ENCODE results near the gene SYT17. TPM values are rescaled to one million over a fixed set of nuclear protein-coding genes. Genes with fewer than 3 reads are reported as not detected.

Gene SYT17
- total RNA-seq, 3 donors from 2014 or later (not counting 1 experiment from before 2014, with no cell fraction given) = 0.65 to 1.6 TPM; not detected in 1

GRCh38 chr16:19210280-19210924, 42.4 kb downstream of the SYT17 start:
- no peak overlapping the region for H3K27ac Mint-ChIP-seq
- H3K9me3 Mint-ChIP-seq = no peaks in the 10 kb centered on the region
- H3K36me3 Mint-ChIP-seq = no peaks in the 10 kb centered on the region
- DNase-seq (no peak), ATAC-seq (no peak)
- TF ChIP-seq, protein P1, sequence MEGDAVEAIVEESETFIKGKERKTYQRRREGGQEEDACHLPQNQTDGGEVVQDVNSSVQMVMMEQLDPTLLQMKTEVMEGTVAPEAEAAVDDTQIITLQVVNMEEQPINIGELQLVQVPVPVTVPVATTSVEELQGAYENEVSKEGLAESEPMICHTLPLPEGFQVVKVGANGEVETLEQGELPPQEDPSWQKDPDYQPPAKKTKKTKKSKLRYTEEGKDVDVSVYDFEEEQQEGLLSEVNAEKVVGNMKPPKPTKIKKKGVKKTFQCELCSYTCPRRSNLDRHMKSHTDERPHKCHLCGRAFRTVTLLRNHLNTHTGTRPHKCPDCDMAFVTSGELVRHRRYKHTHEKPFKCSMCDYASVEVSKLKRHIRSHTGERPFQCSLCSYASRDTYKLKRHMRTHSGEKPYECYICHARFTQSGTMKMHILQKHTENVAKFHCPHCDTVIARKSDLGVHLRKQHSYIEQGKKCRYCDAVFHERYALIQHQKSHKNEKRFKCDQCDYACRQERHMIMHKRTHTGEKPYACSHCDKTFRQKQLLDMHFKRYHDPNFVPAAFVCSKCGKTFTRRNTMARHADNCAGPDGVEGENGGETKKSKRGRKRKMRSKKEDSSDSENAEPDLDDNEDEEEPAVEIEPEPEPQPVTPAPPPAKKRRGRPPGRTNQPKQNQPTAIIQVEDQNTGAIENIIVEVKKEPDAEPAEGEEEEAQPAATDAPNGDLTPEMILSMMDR (IDR thresholded peaks at IDR 0.05) = no peak
- peak overlapping the region; percentile 3 for H3K4me3 ChIP-seq (ENCODE audit: low read length)
- intact Hi-C loops (cut with micrococcal nuclease) = no loop called here
- no peaks in the 10 kb centered on the region for H3K9me3 ChIP-seq (ENCODE audit: control insufficient read depth, insufficient read depth, low read length)
- H3K27me3 Mint-ChIP-seq (ENCODE audit: low read depth in 2 of 2) = peaks cover 0 to 2% of the 10 kb centered on the region in 2 donors
- no peaks in the 10 kb centered on the region for H3K36me3 ChIP-seq (ENCODE audit: control insufficient read depth, insufficient read depth, low read length)
- H3K27ac ChIP-seq (ENCODE audit: low read length) = peak overlapping the region; percentile 71
- no peak overlapping the region for H3K4me3 Mint-ChIP-seq
- WGBS (ENCODE audit: insufficient coverage) = 66% methylated on average over 9 of the region's 9 CpGs
- H3K4me1 ChIP-seq (ENCODE audit: control insufficient read depth, insufficient read depth, low read length) = peaks cover 5% of the 10 kb centered on the region
- no peaks in the 10 kb centered on the region for H3K4me1 Mint-ChIP-seq
- H3K27me3 ChIP-seq (ENCODE audit: control insufficient read depth, insufficient read depth, low read length) = no peaks in the 10 kb centered on the region

- H3K4me1 ChIP-seq (ENCODE audit: control insufficient read depth, insufficient read depth, low read length) = peaks cover 5% of the 10 kb centered on the region
- intact Hi-C loops (cut with micrococcal nuclease) = no loop called here
- no peaks in the 10 kb centered on the region for H3K36me3 ChIP-seq (ENCODE audit: control insufficient read depth, insufficient read depth, low read length)
- Mint-ChIP-seq H3K27me3 (ENCODE audit: low read depth in 2 of 2) (peaks cover 0 to under 1% of the 10 kb centered on the region in 2 donors), H3K36me3 (no peaks in the 10 kb centered on the region), H3K4me1 (no peaks in the 10 kb centered on the region), H3K27ac (no peak overlapping the region), H3K4me3 (no peak overlapping the region), H3K9me3 (no peaks in the 10 kb centered on the region)
- H3K9me3 ChIP-seq (ENCODE audit: control insufficient read depth, insufficient read depth, low read length) = no peaks in the 10 kb centered on the region
- no peaks in the 10 kb centered on the region for H3K27me3 ChIP-seq (ENCODE audit: control insufficient read depth, insufficient read depth, low read length)
- DNase-seq = no peak
- peak overlapping the region; percentile 3 for H3K4me3 ChIP-seq (ENCODE audit: low read length)
- TF ChIP-seq, protein P1 (IDR thresholded peaks at IDR 0.05) = no peak
- peak overlapping the region; percentile 71 for H3K27ac ChIP-seq (ENCODE audit: low read length)
- no peak for ATAC-seq
- 52% methylated on average over 12 of the region's 12 CpGs for whole genome bisulfite sequencing (ENCODE audit: insufficient coverage)
Measured at GRCh38 chr16:19210968-19211367, 42.9 kb downstream of the SYT17 start.

GRCh38 chr16:19212059-19212458, 44.0 kb downstream of the SYT17 start:
- DNase-seq (no peak), ATAC-seq (no peak)
- Histone ChIP-seq H3K27me3 (ENCODE audit: control insufficient read depth, insufficient read depth, low read length) (no peaks in the 10 kb centered on the region), H3K9me3 (ENCODE audit: control insufficient read depth, insufficient read depth, low read length) (no peaks in the 10 kb centered on the region), H3K4me1 (ENCODE audit: control insufficient read depth, insufficient read depth, low read length) (peaks cover 5% of the 10 kb centered on the region), H3K36me3 (ENCODE audit: control insufficient read depth, insufficient read depth, low read length) (no peaks in the 10 kb centered on the region), H3K27ac (ENCODE audit: low read length) (no peak overlapping the region), H3K4me3 (ENCODE audit: low read length) (no peak overlapping the region)
- Mint-ChIP-seq H3K27ac (no peak overlapping the region), H3K36me3 (no peaks in the 10 kb centered on the region), H3K4me1 (no peaks in the 10 kb centered on the region), H3K9me3 (no peaks in the 10 kb centered on the region), H3K27me3 (ENCODE audit: low read depth in 2 of 2) (no peaks in the 10 kb centered on the region), H3K4me3 (no peak overlapping the region)
- 75% methylated on average over 5 of the region's 5 CpGs for WGBS (ENCODE audit: insufficient coverage)
- intact Hi-C loops (cut with micrococcal nuclease) = no loop called here
- TF ChIP-seq, protein P1 (IDR thresholded peaks at IDR 0.05) = no peak

DNA sequence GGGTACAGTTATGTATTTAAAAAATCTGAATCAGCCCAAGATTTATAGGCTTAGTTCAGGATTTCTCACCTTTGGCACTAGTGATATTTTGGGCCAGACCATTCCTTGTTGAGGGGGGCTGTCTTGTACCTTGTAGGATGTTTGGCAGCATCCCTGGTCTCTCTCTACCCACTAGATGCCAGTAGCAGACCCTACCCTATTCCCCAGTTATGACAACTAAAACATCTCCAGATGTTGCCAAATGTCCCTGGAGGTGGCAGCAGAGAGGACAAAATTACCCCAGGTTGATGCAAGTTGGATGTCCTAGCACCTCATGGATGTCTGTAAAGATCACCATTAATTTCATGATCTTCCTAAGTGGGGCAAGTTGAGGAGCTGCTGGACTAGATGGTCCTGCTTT, 45.8 kb downstream of the SYT17 start:
- no peak for DNase-seq
- no peak overlapping the region for H3K27ac ChIP-seq (ENCODE audit: low read length)
- TF ChIP-seq, protein P1 (IDR thresholded peaks at IDR 0.05) = no peak
- peaks cover 5% of the 10 kb centered on the region for H3K4me1 ChIP-seq (ENCODE audit: control insufficient read depth, insufficient read depth, low read length)
- no peak overlapping the region for H3K4me3 ChIP-seq (ENCODE audit: low read length)
- no peaks in the 10 kb centered on the region for H3K9me3 ChIP-seq (ENCODE audit: control insufficient read depth, insufficient read depth, low read length)
- no peaks in the 10 kb centered on the region for H3K9me3 Mint-ChIP-seq
- H3K27ac Mint-ChIP-seq = no peak overlapping the region
- peaks cover 0 to 3% of the 10 kb centered on the region in 2 donors for H3K27me3 Mint-ChIP-seq (ENCODE audit: low read depth in 2 of 2)
- intact Hi-C loops (cut with micrococcal nuclease) = no loop called here
- no peaks in the 10 kb centered on the region for H3K4me1 Mint-ChIP-seq
- H3K36me3 ChIP-seq (ENCODE audit: control insufficient read depth, insufficient read depth, low read length) = no peaks in the 10 kb centered on the region
- no peak overlapping the region for H3K4me3 Mint-ChIP-seq
- no peak for ATAC-seq
- H3K36me3 Mint-ChIP-seq = no peaks in the 10 kb centered on the region
- no peaks in the 10 kb centered on the region for H3K27me3 ChIP-seq (ENCODE audit: control insufficient read depth, insufficient read depth, low read length)
